Peyer's patch (tissue), 4 donors: Measurements from ENCODE around the gene CCDC85C. TPM values are rescaled to one million over a fixed set of nuclear protein-coding genes. Genes with fewer than 3 reads are reported as not detected.

Experiments
- DNase-seq, 3 donors: peaks; one replicate each; pipeline ENCODE4 v3.0.0-alpha.2; 2017 to 2019
- H3K27ac ChIP-seq, 4 donors: fragments of 200-600 bp; sonication (generic); one replicate each; pipeline ENCODE4 v1.5.1; 2016 to 2019
- H3K27me3 ChIP-seq, 2 donors: fragments of 200-600 bp; sonication (generic); one replicate each; pipeline ENCODE4 v1.5.1; 2019
- H3K36me3 ChIP-seq, 3 donors: fragments of 200-600 bp; sonication (generic); one replicate each; pipeline ENCODE4 v1.5.1; 2016 to 2019
- H3K4me1 ChIP-seq, 4 donors: fragments of 200-600 bp; sonication (generic); one replicate each; pipeline ENCODE4 v1.5.1; 2016 to 2019
- H3K4me3 ChIP-seq, 4 donors: fragments of 200-600 bp; sonication (generic); 1 replicate in 3 of 4; 2 replicates in 1 of 4; pipeline ENCODE4 v1.5.1; 2016 to 2019; ENCODE audit warnings: mild to moderate bottlenecking in 1 of 4
- H3K9me3 ChIP-seq, 4 donors: fragments of 200-600 bp; sonication (generic); one replicate each; pipeline ENCODE4 v1.5.1; 2016 to 2019; ENCODE audit warnings: mild to moderate bottlenecking in 1 of 4
- POLR2A ChIP-seq, 2 donors: fragments of 450-650 bp; IDR thresholded peaks; one replicate each; pipeline ENCODE4 v1.5.1; 2017; ENCODE audit warnings: antibody characterized with exemption in 2 of 2, mild to moderate bottlenecking in 2 of 2, moderate library complexity in 2 of 2
- total RNA-seq, 4 donors: library from RNA; depleted of rRNA; stranded (reverse); fragments of >200 nt; gene quantifications; one replicate each; pipeline ENCODE4 v1.1.0, GENCODE V29; 2016
- TF ChIP-seq, protein P1 (sequence below), 6 experiments: fragments of 450-650 bp in 4 of 6; fragments of 200-600 bp in 2 of 6; sonication (generic) in 1 of 6; IDR thresholded peaks; one replicate each; pipeline ENCODE4 v1.5.1; 2017 to 2019; ENCODE audit warnings: antibody characterized with exemption in 6 of 6, mild to moderate bottlenecking in 3 of 6, moderate library complexity in 1 of 6

CCDC85C gene
- total RNA-seq, 4 donors from 2014 or later: 19.8 to 98.1 (median 78.8) TPM

DNA sequence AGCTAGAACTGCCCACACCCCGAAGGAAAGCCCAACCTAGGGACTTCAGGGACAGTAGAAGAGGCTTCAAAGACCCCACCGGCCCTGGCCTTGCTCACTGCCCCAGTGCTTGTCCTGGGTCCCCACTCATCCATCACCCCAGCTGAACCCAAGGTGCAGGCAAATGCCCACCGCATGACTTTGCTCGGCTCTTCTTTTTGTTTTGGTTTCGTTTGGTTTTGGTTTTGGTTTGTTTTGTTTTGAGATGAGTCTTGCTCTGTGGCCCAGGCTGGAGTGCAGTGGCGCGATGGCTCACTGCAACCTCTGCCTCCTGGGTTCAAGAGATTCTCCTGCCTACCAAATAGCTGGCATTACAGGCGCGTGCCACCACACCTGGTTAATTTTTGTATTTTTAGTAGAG, 9.0 kb downstream of the CCDC85C start:
- no peak for TF ChIP-seq POLR2A (IDR thresholded peaks at IDR 0.05)
- TF ChIP-seq, protein P1, sequence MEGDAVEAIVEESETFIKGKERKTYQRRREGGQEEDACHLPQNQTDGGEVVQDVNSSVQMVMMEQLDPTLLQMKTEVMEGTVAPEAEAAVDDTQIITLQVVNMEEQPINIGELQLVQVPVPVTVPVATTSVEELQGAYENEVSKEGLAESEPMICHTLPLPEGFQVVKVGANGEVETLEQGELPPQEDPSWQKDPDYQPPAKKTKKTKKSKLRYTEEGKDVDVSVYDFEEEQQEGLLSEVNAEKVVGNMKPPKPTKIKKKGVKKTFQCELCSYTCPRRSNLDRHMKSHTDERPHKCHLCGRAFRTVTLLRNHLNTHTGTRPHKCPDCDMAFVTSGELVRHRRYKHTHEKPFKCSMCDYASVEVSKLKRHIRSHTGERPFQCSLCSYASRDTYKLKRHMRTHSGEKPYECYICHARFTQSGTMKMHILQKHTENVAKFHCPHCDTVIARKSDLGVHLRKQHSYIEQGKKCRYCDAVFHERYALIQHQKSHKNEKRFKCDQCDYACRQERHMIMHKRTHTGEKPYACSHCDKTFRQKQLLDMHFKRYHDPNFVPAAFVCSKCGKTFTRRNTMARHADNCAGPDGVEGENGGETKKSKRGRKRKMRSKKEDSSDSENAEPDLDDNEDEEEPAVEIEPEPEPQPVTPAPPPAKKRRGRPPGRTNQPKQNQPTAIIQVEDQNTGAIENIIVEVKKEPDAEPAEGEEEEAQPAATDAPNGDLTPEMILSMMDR (IDR thresholded peaks at IDR 0.05): no peak
- H3K27me3 ChIP-seq: no peaks in the 10 kb centered on the region
- peaks cover 0 to 81% (median 12%) of the 10 kb centered on the region in 4 donors for H3K4me1 ChIP-seq
- no peaks in the 10 kb centered on the region for H3K9me3 ChIP-seq
- peak overlapping the region; percentile 31 to 91 (median 76) for H3K27ac ChIP-seq
- H3K4me3 ChIP-seq: peak overlapping the region in 1 of 4 donors; percentile 20
- H3K36me3 ChIP-seq: no peaks in the 10 kb centered on the region
- DNase-seq: peak in 1 of 3 donors; percentile 34

GRCh38 chr14:99593971-99594841, 9.8 kb downstream of the CCDC85C start:
- TF ChIP-seq, protein P1 (IDR thresholded peaks at IDR 0.05): no peak
- TF ChIP-seq POLR2A (IDR thresholded peaks at IDR 0.05): no peak
- H3K9me3 ChIP-seq: no peaks in the 10 kb centered on the region
- H3K4me1 ChIP-seq: peaks cover 0 to 81% (median 12%) of the 10 kb centered on the region in 4 donors
- no peak for DNase-seq
- no peak overlapping the region for H3K4me3 ChIP-seq
- H3K27me3 ChIP-seq: no peaks in the 10 kb centered on the region
- no peaks in the 10 kb centered on the region for H3K36me3 ChIP-seq
- peak overlapping the region in 3 of 4 donors; percentile 72 to 91 (median 79) for H3K27ac ChIP-seq

GRCh38 chr14:99592933-99593753, 10.9 kb downstream of the CCDC85C start:
- Histone ChIP-seq H3K36me3 (no peaks in the 10 kb centered on the region), H3K27ac (no peak overlapping the region), H3K4me1 (peaks cover 0 to 81% (median 12%) of the 10 kb centered on the region in 4 donors), H3K4me3 (no peak overlapping the region), H3K9me3 (no peaks in the 10 kb centered on the region), H3K27me3 (no peaks in the 10 kb centered on the region)
- DNase-seq: no peak
- TF ChIP-seq, protein P1 (IDR thresholded peaks at IDR 0.05): no peak
- no peak for TF ChIP-seq POLR2A (IDR thresholded peaks at IDR 0.05)

- no peaks in the 10 kb centered on the region for H3K36me3 ChIP-seq
- H3K27me3 ChIP-seq: no peaks in the 10 kb centered on the region
- no peak for TF ChIP-seq POLR2A (IDR thresholded peaks at IDR 0.05)
- TF ChIP-seq, protein P1 (IDR thresholded peaks at IDR 0.05): no peak
Observed at GRCh38 chr14:99592394-99592793, 11.6 kb downstream of the CCDC85C start.

DNA sequence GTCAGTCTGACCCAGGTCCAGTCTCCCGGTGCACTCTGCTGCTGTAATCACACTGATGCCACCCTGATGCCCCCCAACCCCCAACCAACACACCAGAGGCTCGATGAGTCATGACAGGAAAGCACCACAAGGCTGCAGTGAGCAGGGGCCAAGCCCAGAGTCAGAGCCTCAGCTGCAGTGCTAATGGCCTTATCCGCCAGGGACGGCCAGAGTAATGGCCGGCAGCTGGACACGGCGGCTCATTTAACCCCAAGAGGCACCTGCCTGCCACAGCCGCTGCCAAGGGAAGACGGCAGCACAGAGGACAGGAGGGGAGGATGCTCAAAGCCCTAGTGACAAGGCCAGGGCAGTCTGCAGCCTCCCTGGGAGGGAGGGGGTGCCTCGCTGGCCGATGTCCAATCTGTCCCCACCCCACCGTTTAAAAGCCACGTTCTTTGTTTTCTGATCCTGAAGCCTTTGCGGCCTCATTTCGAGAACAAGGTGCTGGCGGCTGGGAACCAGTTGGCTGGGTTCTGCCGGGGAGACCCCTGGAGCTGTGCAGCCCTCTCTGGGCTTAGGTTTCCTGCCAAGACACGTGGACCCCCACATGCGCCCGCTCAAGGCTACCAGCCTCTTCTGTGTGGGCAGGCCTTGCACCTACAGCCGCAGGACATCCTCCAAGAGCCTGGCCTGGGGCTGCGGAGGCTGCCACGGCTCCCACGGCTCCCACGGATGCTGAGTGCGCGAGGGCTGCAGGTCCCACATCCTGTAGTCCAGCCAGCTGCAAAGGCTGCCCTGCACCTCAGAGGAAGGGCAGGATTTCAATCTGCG, 13.1 kb downstream of the CCDC85C start:
- no peaks in the 10 kb centered on the region for H3K9me3 ChIP-seq
- peaks cover 0 to 80% (median 12%) of the 10 kb centered on the region in 4 donors for H3K4me1 ChIP-seq
- TF ChIP-seq, protein P1 (IDR thresholded peaks at IDR 0.05): no peak
- TF ChIP-seq POLR2A (IDR thresholded peaks at IDR 0.05): no peak
- no peak for DNase-seq
- H3K27me3 ChIP-seq: no peaks in the 10 kb centered on the region
- H3K4me3 ChIP-seq: no peak overlapping the region
- H3K27ac ChIP-seq: peak overlapping the region in 1 of 4 donors; percentile 13
- no peaks in the 10 kb centered on the region for H3K36me3 ChIP-seq

More at GRCh38 chr14:99592394-99592793, 11.6 kb downstream of the CCDC85C start:
- no peak for DNase-seq
- Histone ChIP-seq H3K4me1 (peaks cover 0 to 80% (median 12%) of the 10 kb centered on the region in 4 donors), H3K27ac (no peak overlapping the region), H3K9me3 (no peaks in the 10 kb centered on the region), H3K4me3 (no peak overlapping the region)
